Small intestine (tissue), 7 donors: ENCODE data around the gene NLRX1. TPM values are rescaled to one million over a fixed set of nuclear protein-coding genes. Genes with fewer than 3 reads are reported as not detected.
A peak's percentile ranks its signal among the peaks of the same experiment; 100 is the strongest.
"Not testable (repeated sequence)": the region's sequence is repeated elsewhere in the genome, so short reads cannot be mapped to it uniquely, and the experiment has no call there.

Experiments
- DNase-seq, 2 donors: peaks; one replicate each; pipeline versions ENCODE4 v3.0.0 to v3.0.0-alpha.2; 2013
- FAIRE-seq: peaks from 2 replicates; lab custom pipeline; 2012; peaks lifted over from hg19 to GRCh38; lab: Jason Lieb, UNC
- H3K27ac ChIP-seq, 3 donors: one replicate each; pipeline ENCODE4 v1.5.1; 2013; ENCODE audit warnings: low read length in 2 of 3, mild to moderate bottlenecking in 2 of 3, control low read depth in 1 of 3, inconsistent platforms in 1 of 3, low read depth in 1 of 3, moderate library complexity in 1 of 3
- H3K27me3 ChIP-seq, 3 donors: one replicate each; pipeline ENCODE4 v1.6.1; 2013; ENCODE audit warnings: low read length in 3 of 3, inconsistent platforms in 1 of 3; ENCODE audit not compliant: control insufficient read depth in 3 of 3, insufficient read depth in 3 of 3
- H3K36me3 ChIP-seq, 3 donors: one replicate each; pipeline ENCODE4 v1.6.1; 2013; ENCODE audit warnings: low read length in 3 of 3, inconsistent platforms in 1 of 3, low read depth in 1 of 3, mild to moderate bottlenecking in 1 of 3, moderate library complexity in 1 of 3; ENCODE audit not compliant: control insufficient read depth in 3 of 3, insufficient read depth in 2 of 3
- H3K4me1 ChIP-seq, 3 donors: one replicate each; pipeline ENCODE4 v1.6.1; 2013; ENCODE audit warnings: low read length in 2 of 3, inconsistent platforms in 1 of 3, low read depth in 1 of 3, mild to moderate bottlenecking in 1 of 3, moderate library complexity in 1 of 3; ENCODE audit not compliant: control insufficient read depth in 3 of 3, insufficient read depth in 2 of 3
- H3K4me3 ChIP-seq, 3 donors: one replicate each; pipeline ENCODE4 v1.5.1; 2013; ENCODE audit warnings: low read length in 3 of 3, control low read depth in 1 of 3, inconsistent platforms in 1 of 3, low read depth in 1 of 3, mild to moderate bottlenecking in 1 of 3, moderate library complexity in 1 of 3
- H3K9me3 ChIP-seq, 2 donors: one replicate each; pipeline ENCODE4 v1.6.1; 2013; ENCODE audit warnings: low read depth in 1 of 2, low read length in 1 of 2; ENCODE audit not compliant: control insufficient read depth in 2 of 2, insufficient read depth in 1 of 2
- WGBS, 3 donors: extraction: QIAGEN DNeasy Blood & Tissue Kit; methylation state at CpG; one replicate each; pipeline ENCODE4 v1.1.7; 2013; 5-methylcytosine and 5-hydroxymethylcytosine counted together
- polyA plus RNA-seq, 4 donors: library from polyadenylated mRNA; stranded (reverse) in 3 of 4; unstranded in 1 of 4; fragments of 200-250 nt in 3 of 4; fragments of 120-200 nt in 1 of 4; gene quantifications; one replicate each; pipeline versions ENCODE4 v1.2.1 to v1.2.3, GENCODE V29; 2013
- donor health status: healthy with polysubstance abuse.
- donor health status: control.
- donor health status: control.
- donor health status: Bipolar disorder and iron deficiency.
- donor health status: healthy.

Gene NLRX1
- polyA plus RNA-seq, 4 donors, result 3.5 to 13.0 (median 6.6) TPM

- H3K4me1 ChIP-seq, result peaks cover 0 to 8% (median 3%) of the 10 kb centered on the region in 3 donors
- FAIRE-seq, result no peak
- 78 to 94% (median 86%) methylated on average over 3 of the region's 3 CpGs for WGBS, 3 donors
Measured at GRCh38 chr11:119210050-119210449, 41.5 kb downstream of the NLRX1 start.

GRCh38 chr11:119218141-119218878, 49.8 kb downstream of the NLRX1 start:
- Histone ChIP-seq H3K4me1 (no peaks in the 10 kb centered on the region), H3K4me3 (no peak overlapping the region), H3K27me3 (no peaks in the 10 kb centered on the region), H3K9me3 (no peaks in the 10 kb centered on the region), H3K27ac (no peak overlapping the region), H3K36me3 (peaks cover 0 to 6% (median 2%) of the 10 kb centered on the region in 3 donors)
- WGBS, 3 donors, result 79 to 87% (median 85%) methylated on average over 8 of the region's 8 CpGs
- DNase-seq (no peak), FAIRE-seq (no peak)

More at GRCh38 chr11:119210050-119210449, 41.5 kb downstream of the NLRX1 start:
- no peaks in the 10 kb centered on the region for H3K9me3 ChIP-seq
- no peak overlapping the region for H3K27ac ChIP-seq
- no peaks in the 10 kb centered on the region for H3K36me3 ChIP-seq
- H3K4me3 ChIP-seq, result no peak overlapping the region
- H3K27me3 ChIP-seq, result no peaks in the 10 kb centered on the region
- no peak for DNase-seq

GRCh38 chr11:119222308-119222707, 53.8 kb downstream of the NLRX1 start:
- no peak overlapping the region for H3K4me3 ChIP-seq
- FAIRE-seq (no peak), DNase-seq (peak in 1 of 2 donors; percentile 25)
- no peak overlapping the region for H3K27ac ChIP-seq
- H3K9me3 ChIP-seq, result no peaks in the 10 kb centered on the region
- peaks cover 0 to 6% (median 2%) of the 10 kb centered on the region in 3 donors for H3K36me3 ChIP-seq
- H3K27me3 ChIP-seq, result no peaks in the 10 kb centered on the region
- H3K4me1 ChIP-seq, result no peaks in the 10 kb centered on the region
- 21 to 32% (median 30%) methylated on average over 2 of the region's 2 CpGs for WGBS, 3 donors

GRCh38 chr11:119222891-119223290, 54.4 kb downstream of the NLRX1 start:
- no peak for FAIRE-seq
- whole genome bisulfite sequencing, 3 donors, result 96 to 98% (median 97%) methylated on average over 5 of the region's 5 CpGs
- no peak overlapping the region for H3K27ac ChIP-seq

GRCh38 chr11:119223856-119224255, 55.3 kb downstream of the NLRX1 start:
- Histone ChIP-seq H3K4me3 (no peak overlapping the region), H3K36me3 (peaks cover 0 to 9% (median 0%) of the 10 kb centered on the region in 3 donors), H3K9me3 (no peaks in the 10 kb centered on the region), H3K27ac (no peak overlapping the region), H3K4me1 (no peaks in the 10 kb centered on the region), H3K27me3 (no peaks in the 10 kb centered on the region)
- DNase-seq, result no peak
- WGBS, 3 donors, result 98 to 100% (median 100%) methylated on average over 1 of the region's 1 CpG
- FAIRE-seq, result no peak

More at GRCh38 chr11:119222891-119223290, 54.4 kb downstream of the NLRX1 start:
- Histone ChIP-seq H3K4me1 (no peaks in the 10 kb centered on the region), H3K36me3 (peaks cover 0 to 6% (median 0%) of the 10 kb centered on the region in 3 donors), H3K4me3 (no peak overlapping the region), H3K9me3 (no peaks in the 10 kb centered on the region), H3K27me3 (no peaks in the 10 kb centered on the region)
- DNase-seq, result no peak

GRCh38 chr11:119228535-119229287, 60.2 kb downstream of the NLRX1 start:
- FAIRE-seq, H3K27me3 ChIP-seq, H3K4me1 ChIP-seq, H3K4me3 ChIP-seq, DNase-seq, H3K9me3 ChIP-seq: not testable (repeated sequence)
- peak overlapping the region in 1 of 3 donors; percentile 50 for H3K27ac ChIP-seq
- WGBS, 3 donors, result 79 to 88% (median 79%) methylated on average over 9 of the region's 9 CpGs
- peaks cover 0 to 17% (median 0%) of the 10 kb centered on the region in 3 donors for H3K36me3 ChIP-seq

- DNase-seq (no peak), FAIRE-seq (no peak)
- no peaks in the 10 kb centered on the region for H3K9me3 ChIP-seq
- peaks cover 0 to 2% (median 0%) of the 10 kb centered on the region in 3 donors for H3K4me1 ChIP-seq
- H3K27me3 ChIP-seq, result no peaks in the 10 kb centered on the region
- peak overlapping the region in 1 of 3 donors; percentile 49 for H3K27ac ChIP-seq
- no peak overlapping the region for H3K4me3 ChIP-seq
- WGBS, 3 donors, result 76 to 85% (median 83%) methylated on average over 3 of the region's 3 CpGs
- H3K36me3 ChIP-seq, result peaks cover 0 to 21% (median 2%) of the 10 kb centered on the region in 3 donors
Measured at GRCh38 chr11:119229288-119229672, 60.8 kb downstream of the NLRX1 start.

GRCh38 chr11:119229741-119230140, 61.2 kb downstream of the NLRX1 start:
- H3K9me3 ChIP-seq, result no peaks in the 10 kb centered on the region
- peaks cover 0 to 2% (median 0%) of the 10 kb centered on the region in 3 donors for H3K4me1 ChIP-seq
- DNase-seq, result no peak
- H3K27me3 ChIP-seq, result no peaks in the 10 kb centered on the region
- H3K36me3 ChIP-seq, result peaks cover 0 to 21% (median 2%) of the 10 kb centered on the region in 3 donors
- FAIRE-seq, result no peak
- WGBS, 3 donors, result 90 to 94% (median 92%) methylated on average over 4 of the region's 4 CpGs
- H3K27ac ChIP-seq, result no peak overlapping the region
- H3K4me3 ChIP-seq, result no peak overlapping the region
